ENCODE results near the gene ATG4B. TPM values are rescaled to one million over a fixed set of nuclear protein-coding genes. Genes with fewer than 3 reads are reported as not detected.

ATG4B gene
- total RNA-seq, 6 experiments from 2014 or later = 20.6 to 49.8 (median 39.3) TPM

DNA sequence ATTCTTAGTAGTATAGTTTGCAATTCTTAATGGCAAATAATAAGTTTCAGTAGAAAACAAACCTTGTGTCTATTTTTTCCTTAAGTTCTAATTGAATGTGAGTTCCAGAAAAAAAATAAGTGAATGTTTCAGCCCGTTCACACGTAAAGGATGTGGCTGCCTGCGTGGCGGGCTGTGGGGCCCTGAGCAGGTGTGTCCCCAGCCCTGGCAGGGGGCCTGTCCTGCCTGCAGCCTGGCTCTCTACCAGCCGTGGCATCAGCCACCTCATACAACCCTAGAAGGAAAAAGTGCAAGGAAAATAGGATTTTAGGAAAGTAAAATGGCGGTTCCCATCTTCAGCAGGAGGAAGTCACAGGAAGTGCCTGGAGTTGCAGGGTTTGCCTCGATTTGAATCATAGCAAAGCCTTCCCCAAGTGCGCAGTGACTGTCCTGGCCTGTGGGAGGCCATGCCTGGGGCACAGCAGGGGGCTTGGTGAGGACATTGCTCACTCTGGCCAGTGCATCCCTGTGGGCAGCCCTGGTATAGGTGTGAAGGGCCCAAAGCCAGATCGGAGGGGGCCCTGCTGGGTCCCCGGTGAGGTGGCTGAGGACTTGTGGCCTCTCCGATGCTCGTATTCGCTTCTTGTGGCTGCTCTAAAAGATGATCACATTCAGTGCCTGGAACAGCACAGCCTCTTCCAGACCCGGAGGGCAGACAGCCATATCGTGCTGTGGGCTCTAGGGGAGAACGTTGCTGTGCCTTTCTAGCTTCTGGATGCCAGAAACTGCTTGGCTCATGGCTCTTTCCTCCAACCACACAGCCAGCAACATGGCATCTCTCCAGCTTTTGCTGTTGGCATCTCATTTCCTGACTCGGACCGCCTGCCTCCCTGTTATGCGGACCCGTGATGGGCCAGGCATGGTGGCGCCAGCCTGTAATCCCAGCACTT, 36.6 kb downstream of the ATG4B start:
- H3K36me3 ChIP-seq = peaks cover 0 to 18% (median under 1%) of the 10 kb centered on the region in 4 donors
- no peaks in the 10 kb centered on the region for H3K27me3 ChIP-seq
- no peak for TF ChIP-seq POLR2A (IDR thresholded peaks at IDR 0.05)
- TF ChIP-seq, protein P1, sequence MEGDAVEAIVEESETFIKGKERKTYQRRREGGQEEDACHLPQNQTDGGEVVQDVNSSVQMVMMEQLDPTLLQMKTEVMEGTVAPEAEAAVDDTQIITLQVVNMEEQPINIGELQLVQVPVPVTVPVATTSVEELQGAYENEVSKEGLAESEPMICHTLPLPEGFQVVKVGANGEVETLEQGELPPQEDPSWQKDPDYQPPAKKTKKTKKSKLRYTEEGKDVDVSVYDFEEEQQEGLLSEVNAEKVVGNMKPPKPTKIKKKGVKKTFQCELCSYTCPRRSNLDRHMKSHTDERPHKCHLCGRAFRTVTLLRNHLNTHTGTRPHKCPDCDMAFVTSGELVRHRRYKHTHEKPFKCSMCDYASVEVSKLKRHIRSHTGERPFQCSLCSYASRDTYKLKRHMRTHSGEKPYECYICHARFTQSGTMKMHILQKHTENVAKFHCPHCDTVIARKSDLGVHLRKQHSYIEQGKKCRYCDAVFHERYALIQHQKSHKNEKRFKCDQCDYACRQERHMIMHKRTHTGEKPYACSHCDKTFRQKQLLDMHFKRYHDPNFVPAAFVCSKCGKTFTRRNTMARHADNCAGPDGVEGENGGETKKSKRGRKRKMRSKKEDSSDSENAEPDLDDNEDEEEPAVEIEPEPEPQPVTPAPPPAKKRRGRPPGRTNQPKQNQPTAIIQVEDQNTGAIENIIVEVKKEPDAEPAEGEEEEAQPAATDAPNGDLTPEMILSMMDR (IDR thresholded peaks at IDR 0.05) = no peak
- intact Hi-C loops (cut with DNase I) = no loop called here
- H3K4me3 ChIP-seq = no peak overlapping the region
- DNase-seq = no peak
- no peaks in the 10 kb centered on the region for H3K9me3 ChIP-seq
- no peaks in the 10 kb centered on the region for H3K4me1 ChIP-seq
- 90% methylated on average over 8 of the region's 21 CpGs for WGBS (ENCODE audit: insufficient coverage, low coverage, low lambda C conversion rate, missing lambda C conversion rate)
- no peak overlapping the region for H3K27ac ChIP-seq
- no peak for ATAC-seq

- no peaks in the 10 kb centered on the region for H3K4me1 ChIP-seq
- H3K4me3 ChIP-seq = no peak overlapping the region
- no peak for DNase-seq
- H3K36me3 ChIP-seq = peaks cover 0 to 11% (median 0%) of the 10 kb centered on the region in 4 donors
- intact Hi-C loops (cut with DNase I) = no loop called here
- no peaks in the 10 kb centered on the region for H3K9me3 ChIP-seq
- no CpG with 5 or more reads among the region's 17 CpGs for WGBS (ENCODE audit: insufficient coverage, low coverage, low lambda C conversion rate, missing lambda C conversion rate)
- ATAC-seq = no peak
- H3K27ac ChIP-seq = no peak overlapping the region
- TF ChIP-seq, protein P1 (IDR thresholded peaks at IDR 0.05) = no peak
- no peak for TF ChIP-seq POLR2A (IDR thresholded peaks at IDR 0.05)
- no peaks in the 10 kb centered on the region for H3K27me3 ChIP-seq
Measured at GRCh38 chr2:241675885-241676284, 38.4 kb downstream of the ATG4B start.

- H3K27me3 ChIP-seq = no peaks in the 10 kb centered on the region
- DNase-seq (no peak), ATAC-seq (no peak)
- no peaks in the 10 kb centered on the region for H3K9me3 ChIP-seq
- no peak for TF ChIP-seq POLR2A (IDR thresholded peaks at IDR 0.05)
- TF ChIP-seq, protein P1 (IDR thresholded peaks at IDR 0.05) = no peak
- H3K4me3 ChIP-seq = no peak overlapping the region
- intact Hi-C loops (cut with DNase I) = no loop called here
- 96% methylated on average over 7 of the region's 17 CpGs for WGBS (ENCODE audit: insufficient coverage, low coverage, low lambda C conversion rate, missing lambda C conversion rate)
- peaks cover 0 to 11% (median 0%) of the 10 kb centered on the region in 4 donors for H3K36me3 ChIP-seq
- H3K4me1 ChIP-seq = no peaks in the 10 kb centered on the region
- H3K27ac ChIP-seq = no peak overlapping the region
Measured at GRCh38 chr2:241676665-241677064, 39.2 kb downstream of the ATG4B start.

DNA sequence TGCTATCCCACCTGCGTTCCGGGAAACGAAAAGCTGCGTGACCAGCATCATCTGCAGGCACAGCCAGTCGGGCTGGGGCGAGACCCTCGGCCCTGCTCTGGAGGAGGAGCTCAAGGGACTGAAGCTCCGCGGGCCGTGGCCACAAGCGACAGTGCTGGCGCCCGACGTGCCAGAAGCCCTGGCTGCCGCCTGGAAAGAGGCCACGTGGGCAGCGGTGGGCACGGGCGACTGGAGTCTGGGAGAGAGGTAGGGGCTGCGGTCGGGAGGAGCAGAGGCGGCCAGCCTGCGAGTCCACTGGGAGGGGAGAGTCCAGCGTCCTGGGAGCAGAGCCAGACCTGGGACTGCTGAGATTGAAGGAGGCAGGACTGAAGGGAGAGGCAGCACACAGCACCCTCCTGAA, 39.9 kb downstream of the ATG4B start:
- Histone ChIP-seq H3K36me3 (peaks cover 0 to 5% (median 0%) of the 10 kb centered on the region in 4 donors), H3K27ac (no peak overlapping the region), H3K27me3 (no peaks in the 10 kb centered on the region), H3K4me3 (no peak overlapping the region), H3K9me3 (no peaks in the 10 kb centered on the region), H3K4me1 (no peaks in the 10 kb centered on the region)
- WGBS (ENCODE audit: insufficient coverage, low coverage, low lambda C conversion rate, missing lambda C conversion rate) = 99% methylated on average over 15 of the region's 24 CpGs
- ATAC-seq (no peak), DNase-seq (no peak)
- intact Hi-C loops (cut with DNase I) = no loop called here
- TF ChIP-seq, protein P1 (IDR thresholded peaks at IDR 0.05) = no peak
- TF ChIP-seq POLR2A (IDR thresholded peaks at IDR 0.05) = no peak

Data from right lobe of liver (tissue), 6 donors.